ENCODE results near the gene ITGA5.

DNA sequence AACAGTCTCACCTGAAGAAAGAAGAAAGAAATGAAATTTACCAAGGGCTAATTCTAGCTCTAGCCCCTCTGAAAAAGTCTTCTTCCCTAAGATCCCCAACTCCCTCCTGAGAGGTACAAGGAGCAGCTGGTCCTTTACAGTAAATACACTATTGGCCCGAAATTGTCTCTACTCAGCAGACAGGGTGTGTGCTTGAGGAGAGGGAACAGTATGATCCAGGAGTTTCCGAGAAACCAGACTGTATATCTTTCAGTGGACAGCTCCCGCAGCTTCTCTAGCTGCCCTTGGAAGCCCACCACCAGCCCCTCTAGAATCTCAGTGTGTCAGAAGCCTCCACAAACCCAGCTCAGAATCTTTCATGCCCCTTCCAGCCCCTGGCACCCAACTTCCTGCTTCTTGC, 62.8 kb downstream of the ITGA5 start:
- no peak for TF ChIP-seq JUN (IDR thresholded peaks at IDR 0.05; ENCODE audit: borderline replicate concordance, low read depth, low read length)
- no peak for TF ChIP-seq JUN (CRISPR knock-in tag; IDR thresholded peaks at IDR 0.05; ENCODE audit: borderline replicate concordance)
- TF ChIP-seq ZNF274 (IDR thresholded peaks at IDR 0.05; ENCODE audit: borderline replicate concordance, low read depth, low read length) = no peak
- TF ChIP-seq ZC3H11A (IDR thresholded peaks at IDR 0.05; ENCODE audit: low read depth, low read length) = no peak
- TF ChIP-seq, protein P1, sequence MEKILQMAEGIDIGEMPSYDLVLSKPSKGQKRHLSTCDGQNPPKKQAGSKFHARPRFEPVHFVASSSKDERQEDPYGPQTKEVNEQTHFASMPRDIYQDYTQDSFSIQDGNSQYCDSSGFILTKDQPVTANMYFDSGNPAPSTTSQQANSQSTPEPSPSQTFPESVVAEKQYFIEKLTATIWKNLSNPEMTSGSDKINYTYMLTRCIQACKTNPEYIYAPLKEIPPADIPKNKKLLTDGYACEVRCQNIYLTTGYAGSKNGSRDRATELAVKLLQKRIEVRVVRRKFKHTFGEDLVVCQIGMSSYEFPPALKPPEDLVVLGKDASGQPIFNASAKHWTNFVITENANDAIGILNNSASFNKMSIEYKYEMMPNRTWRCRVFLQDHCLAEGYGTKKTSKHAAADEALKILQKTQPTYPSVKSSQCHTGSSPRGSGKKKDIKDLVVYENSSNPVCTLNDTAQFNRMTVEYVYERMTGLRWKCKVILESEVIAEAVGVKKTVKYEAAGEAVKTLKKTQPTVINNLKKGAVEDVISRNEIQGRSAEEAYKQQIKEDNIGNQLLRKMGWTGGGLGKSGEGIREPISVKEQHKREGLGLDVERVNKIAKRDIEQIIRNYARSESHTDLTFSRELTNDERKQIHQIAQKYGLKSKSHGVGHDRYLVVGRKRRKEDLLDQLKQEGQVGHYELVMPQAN (IDR thresholded peaks at IDR 0.05; ENCODE audit: borderline replicate concordance) = no peak
- TF ChIP-seq, protein P2, sequence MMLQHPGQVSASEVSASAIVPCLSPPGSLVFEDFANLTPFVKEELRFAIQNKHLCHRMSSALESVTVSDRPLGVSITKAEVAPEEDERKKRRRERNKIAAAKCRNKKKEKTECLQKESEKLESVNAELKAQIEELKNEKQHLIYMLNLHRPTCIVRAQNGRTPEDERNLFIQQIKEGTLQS (IDR thresholded peaks at IDR 0.05) = no peak
- TF ChIP-seq, protein P2 (CRISPR knock-in tag; conservative IDR thresholded peaks at IDR 0.05) = no peak
- TF ChIP-seq, protein P3, sequence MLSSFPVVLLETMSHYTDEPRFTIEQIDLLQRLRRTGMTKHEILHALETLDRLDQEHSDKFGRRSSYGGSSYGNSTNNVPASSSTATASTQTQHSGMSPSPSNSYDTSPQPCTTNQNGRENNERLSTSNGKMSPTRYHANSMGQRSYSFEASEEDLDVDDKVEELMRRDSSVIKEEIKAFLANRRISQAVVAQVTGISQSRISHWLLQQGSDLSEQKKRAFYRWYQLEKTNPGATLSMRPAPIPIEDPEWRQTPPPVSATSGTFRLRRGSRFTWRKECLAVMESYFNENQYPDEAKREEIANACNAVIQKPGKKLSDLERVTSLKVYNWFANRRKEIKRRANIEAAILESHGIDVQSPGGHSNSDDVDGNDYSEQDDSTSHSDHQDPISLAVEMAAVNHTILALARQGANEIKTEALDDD (IDR thresholded peaks at IDR 0.05) = no peak
- TF ChIP-seq ZNF589 (CRISPR knock-in tag; IDR thresholded peaks at IDR 0.05; ENCODE audit: low read depth) = no peak
- TF ChIP-seq EGR1 (conservative IDR thresholded peaks at IDR 0.05) = no peak
- TF ChIP-seq CBFB (CRISPR knock-in tag; IDR thresholded peaks at IDR 0.05) = no peak
- TF ChIP-seq, protein P4, sequence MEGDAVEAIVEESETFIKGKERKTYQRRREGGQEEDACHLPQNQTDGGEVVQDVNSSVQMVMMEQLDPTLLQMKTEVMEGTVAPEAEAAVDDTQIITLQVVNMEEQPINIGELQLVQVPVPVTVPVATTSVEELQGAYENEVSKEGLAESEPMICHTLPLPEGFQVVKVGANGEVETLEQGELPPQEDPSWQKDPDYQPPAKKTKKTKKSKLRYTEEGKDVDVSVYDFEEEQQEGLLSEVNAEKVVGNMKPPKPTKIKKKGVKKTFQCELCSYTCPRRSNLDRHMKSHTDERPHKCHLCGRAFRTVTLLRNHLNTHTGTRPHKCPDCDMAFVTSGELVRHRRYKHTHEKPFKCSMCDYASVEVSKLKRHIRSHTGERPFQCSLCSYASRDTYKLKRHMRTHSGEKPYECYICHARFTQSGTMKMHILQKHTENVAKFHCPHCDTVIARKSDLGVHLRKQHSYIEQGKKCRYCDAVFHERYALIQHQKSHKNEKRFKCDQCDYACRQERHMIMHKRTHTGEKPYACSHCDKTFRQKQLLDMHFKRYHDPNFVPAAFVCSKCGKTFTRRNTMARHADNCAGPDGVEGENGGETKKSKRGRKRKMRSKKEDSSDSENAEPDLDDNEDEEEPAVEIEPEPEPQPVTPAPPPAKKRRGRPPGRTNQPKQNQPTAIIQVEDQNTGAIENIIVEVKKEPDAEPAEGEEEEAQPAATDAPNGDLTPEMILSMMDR (IDR thresholded peaks at IDR 0.05 in 2 of 3, conservative IDR thresholded peaks at IDR 0.05 in 1 of 3; ENCODE audit: insufficient read depth in 2 of 3, low read depth in 1 of 3, low read length in 3 of 3) = no peak
- TF ChIP-seq KDM2B (CRISPR knock-in tag; IDR thresholded peaks at IDR 0.05) = no peak
